B cell (primary cell): ENCODE measurements around the gene TXNRD1. TPM values are rescaled to one million over a fixed set of nuclear protein-coding genes. Genes with fewer than 3 reads are reported as not detected.

Experiments
- ATAC-seq: fragments of 200-7000 bp; cut with Tn5 transposase; one replicate; pipeline ENCODE4 v1.10.0; 2021; ENCODE audit warnings: low read depth, mild to moderate bottlenecking, moderate number of reproducible peaks, moderate library complexity
- CTCF ChIA-PET: fragments of 350-600 bp; sonication (Branson Sonifier 250); formaldehyde crosslinking; loops from one replicate; lab custom pipeline; 2021; ENCODE audit warnings: antibody characterized with exemption, inconsistent platforms; lab: Charles Lee
- POLR2A ChIA-PET: fragments of 350-600 bp; sonication (Branson Sonifier 250); formaldehyde crosslinking; loops from one replicate; lab custom pipeline; 2021; ENCODE audit warnings: antibody characterized with exemption; lab: Charles Lee
- DNase-seq: peaks from one replicate; pipeline ENCODE4 v3.0.0; 2013
- H2AFZ ChIP-seq: 2 replicates; pipeline ENCODE4 v1.6.1; 2012; ENCODE audit warnings: mild to moderate bottlenecking, low read depth, low read length; ENCODE audit not compliant: insufficient read depth, poor library complexity, severe bottlenecking
- H3K27ac ChIP-seq, 2 donors: 1 replicate in 1 of 2; 2 replicates in 1 of 2; pipeline ENCODE4 v1.5.1; 2012 to 2013; ENCODE audit warnings: low read length in 2 of 2, mild to moderate bottlenecking in 2 of 2, moderate library complexity in 1 of 2
- H3K27me3 ChIP-seq, 4 experiments: fragments of 200-600 bp in 1 of 4; sonication (generic) in 1 of 4; replicated peaks in 1 of 4; 1 replicate in 2 of 4; 2 replicates in 2 of 4; pipeline versions ENCODE4 v1.6.1 to v1.7.0; 2013 to 2016; ENCODE audit warnings: low read length in 3 of 4, mild to moderate bottlenecking in 2 of 4, mixed read lengths in 1 of 4, moderate library complexity in 1 of 4; ENCODE audit not compliant: insufficient read depth in 4 of 4, control insufficient read depth in 3 of 4; ENCODE audit errors: control extremely low read depth in 1 of 4
- H3K36me3 ChIP-seq, 2 experiments: replicated peaks in 1 of 2; 1 replicate in 1 of 2; 2 replicates in 1 of 2; pipeline versions ENCODE4 v1.6.1 to v1.7.1; 2013; ENCODE audit warnings: low read length in 1 of 2; ENCODE audit not compliant: insufficient read depth in 2 of 2, control insufficient read depth in 1 of 2; ENCODE audit errors: control extremely low read depth in 1 of 2, extremely low read depth in 1 of 2
- H3K4me1 ChIP-seq, 2 donors: fragments of 200-600 bp in 1 of 2; sonication (generic) in 1 of 2; 1 replicate in 1 of 2; 2 replicates in 1 of 2; pipeline versions ENCODE4 v1.5.1 to v1.6.1; 2013 to 2017; ENCODE audit warnings: low read length in 2 of 2; ENCODE audit not compliant: control insufficient read depth in 2 of 2, insufficient read depth in 2 of 2
- H3K4me2 ChIP-seq: replicated peaks from 2 replicates; pipeline ENCODE3; 2012; ENCODE audit warnings: mild to moderate bottlenecking, low read depth, low read length; ENCODE audit not compliant: poor library complexity, severe bottlenecking
- H3K4me3 ChIP-seq, 5 experiments: fragments of 200-600 bp in 1 of 5; sonication (generic) in 1 of 5; 1 replicate in 3 of 5; 2 replicates in 2 of 5; pipeline versions ENCODE4 v1.5.1 to v1.7.0; 2011 to 2016; ENCODE audit warnings: low read length in 4 of 5, mild to moderate bottlenecking in 4 of 5, low read depth in 2 of 5, control low read depth in 1 of 5, moderate library complexity in 1 of 5; ENCODE audit not compliant: insufficient read depth in 1 of 5; ENCODE audit errors: control extremely low read depth in 1 of 5, extremely low read depth in 1 of 5
- H3K79me2 ChIP-seq: fragments of 200-600 bp; sonication (generic); one replicate; pipeline ENCODE4 v1.6.0; 2016; ENCODE audit warnings: low read length; ENCODE audit not compliant: control insufficient read depth, insufficient read depth
- H3K9ac ChIP-seq: fragments of 200-600 bp; sonication (generic); 2 replicates; pipeline ENCODE4 v1.6.1; 2017; ENCODE audit warnings: mild to moderate bottlenecking, low read length, moderate library complexity
- H3K9me3 ChIP-seq, 3 donors: one replicate each; pipeline versions ENCODE4 v1.6.1 to v1.7.1; 2013; ENCODE audit warnings: low read length in 2 of 3; ENCODE audit not compliant: control insufficient read depth in 2 of 3, insufficient read depth in 1 of 3; ENCODE audit errors: control extremely low read depth in 1 of 3
- H4K20me1 ChIP-seq: 2 replicates; pipeline ENCODE4 v1.6.0; 2012; ENCODE audit warnings: mild to moderate bottlenecking, low read length; ENCODE audit not compliant: insufficient read depth, control insufficient read depth, poor library complexity, severe bottlenecking
- H3K27ac Mint-ChIP-seq: one replicate; pipeline ENCODE4 v1.8.0; 2021; ENCODE audit warnings: mixed read lengths
- H3K27me3 Mint-ChIP-seq: one replicate; pipeline ENCODE4 v1.8.0; 2021; ENCODE audit warnings: mixed read lengths
- H3K4me1 Mint-ChIP-seq: one replicate; pipeline ENCODE4 v1.8.0; 2021; ENCODE audit warnings: mixed read lengths
- H3K4me3 Mint-ChIP-seq: one replicate; pipeline ENCODE4 v1.8.0; 2021; ENCODE audit warnings: mixed read lengths
- H3K9me3 Mint-ChIP-seq: one replicate; pipeline ENCODE4 v1.8.0; 2022; ENCODE audit warnings: mixed read lengths; ENCODE audit not compliant: insufficient read depth
- EZH2 ChIP-seq: IDR thresholded peaks from 2 replicates; pipeline ENCODE4 v1.6.1; 2012; ENCODE audit warnings: borderline replicate concordance, low read depth, mild to moderate bottlenecking, moderate library complexity, low read length; ENCODE audit not compliant: insufficient read depth, poor library complexity, severe bottlenecking
- WGBS: methylation state at CpG from one replicate; pipeline ENCODE4 v1.1.5; 2013; ENCODE audit warnings: missing lambda C conversion rate; ENCODE audit not compliant: insufficient coverage; 5-methylcytosine and 5-hydroxymethylcytosine counted together
- intact Hi-C: fragments of 100-400 bp; cut with micrococcal nuclease; formaldehyde crosslinking; loops from one replicate; pipeline ENCODE4 v1.10.0; 2022
- polyA plus RNA-seq: library from polyadenylated mRNA; depleted of rRNA; stranded (reverse); fragments of >200 nt; gene quantifications from 2 replicates; pipeline ENCODE4 v1.2.3, GENCODE V29; 2012
- total RNA-seq, 2 donors: library from RNA; stranded (reverse); fragments of 120-200 nt in 1 of 2; gene quantifications; 1 replicate in 1 of 2; 2 replicates in 1 of 2; pipeline versions ENCODE4 v1.2.3 to v1.2.4, GENCODE V29; 2013 to 2022
- TF ChIP-seq, protein P1 (sequence below): fragments of 200-600 bp; IDR thresholded peaks from one replicate; pipeline ENCODE4 v1.8.0; 2022; ENCODE audit warnings: antibody characterized with exemption, mild to moderate bottlenecking

TXNRD1 gene
- total and polyA plus RNA-seq, 2 donors (not counting 1 experiment from before 2014, with no cell fraction given), result 10.1 to 44.6 TPM

DNA sequence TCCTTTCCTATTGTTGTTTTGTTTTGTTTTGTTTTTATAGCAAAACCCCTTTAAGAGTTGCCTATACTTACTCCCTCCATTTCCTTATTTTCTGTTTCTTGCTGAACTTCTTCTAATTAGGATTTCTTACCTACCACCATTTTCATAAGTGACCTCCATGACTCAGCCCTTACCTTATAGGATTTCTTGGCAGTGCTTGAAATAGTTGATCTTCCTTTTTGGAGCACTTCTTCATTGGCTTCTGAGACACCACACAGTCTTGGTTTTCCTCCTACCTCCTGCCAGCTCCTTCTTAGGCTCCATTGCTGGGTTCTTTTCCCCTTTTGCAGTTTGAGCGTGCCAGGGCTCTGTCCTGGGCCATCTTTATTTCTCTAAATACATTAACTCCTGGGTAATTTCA lies 64.5 kb downstream of the TXNRD1 start:
- H3K27ac Mint-ChIP-seq, result no peak overlapping the region
- no peak overlapping the region for H3K4me2 ChIP-seq
- H3K9me3 Mint-ChIP-seq, result no peaks in the 10 kb centered on the region
- ATAC-seq (no peak), DNase-seq (no peak)
- H3K4me3 ChIP-seq, result no peak overlapping the region
- H3K9ac ChIP-seq, result no peak overlapping the region
- H3K27ac ChIP-seq, result no peak overlapping the region
- no peaks in the 10 kb centered on the region for H3K79me2 ChIP-seq
- CTCF ChIA-PET, result interaction anchor here (0.6 kb wide), 1 partner anchor 844 kb away, joined by 3 read pairs; no protein-coding TSS in a partner anchor
- H3K9me3 ChIP-seq, result no peaks in the 10 kb centered on the region
- POLR2A ChIA-PET, result no interaction called here
- no peak overlapping the region for H2AFZ ChIP-seq
- peaks cover 11 to 13% of the 10 kb centered on the region in 2 donors for H3K4me1 ChIP-seq
- TF ChIP-seq, protein P1, sequence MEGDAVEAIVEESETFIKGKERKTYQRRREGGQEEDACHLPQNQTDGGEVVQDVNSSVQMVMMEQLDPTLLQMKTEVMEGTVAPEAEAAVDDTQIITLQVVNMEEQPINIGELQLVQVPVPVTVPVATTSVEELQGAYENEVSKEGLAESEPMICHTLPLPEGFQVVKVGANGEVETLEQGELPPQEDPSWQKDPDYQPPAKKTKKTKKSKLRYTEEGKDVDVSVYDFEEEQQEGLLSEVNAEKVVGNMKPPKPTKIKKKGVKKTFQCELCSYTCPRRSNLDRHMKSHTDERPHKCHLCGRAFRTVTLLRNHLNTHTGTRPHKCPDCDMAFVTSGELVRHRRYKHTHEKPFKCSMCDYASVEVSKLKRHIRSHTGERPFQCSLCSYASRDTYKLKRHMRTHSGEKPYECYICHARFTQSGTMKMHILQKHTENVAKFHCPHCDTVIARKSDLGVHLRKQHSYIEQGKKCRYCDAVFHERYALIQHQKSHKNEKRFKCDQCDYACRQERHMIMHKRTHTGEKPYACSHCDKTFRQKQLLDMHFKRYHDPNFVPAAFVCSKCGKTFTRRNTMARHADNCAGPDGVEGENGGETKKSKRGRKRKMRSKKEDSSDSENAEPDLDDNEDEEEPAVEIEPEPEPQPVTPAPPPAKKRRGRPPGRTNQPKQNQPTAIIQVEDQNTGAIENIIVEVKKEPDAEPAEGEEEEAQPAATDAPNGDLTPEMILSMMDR, result no peak
- TF ChIP-seq EZH2, result no peak
- no peak overlapping the region for H3K4me3 Mint-ChIP-seq
- no peaks in the 10 kb centered on the region for H4K20me1 ChIP-seq
- no peaks in the 10 kb centered on the region for H3K27me3 ChIP-seq
- H3K36me3 ChIP-seq, result no peaks in the 10 kb centered on the region
- intact Hi-C loops, result no loop called here
- no peaks in the 10 kb centered on the region for H3K27me3 Mint-ChIP-seq
- WGBS, result no CpG with 5 or more reads among the region's 1 CpG
- H3K4me1 Mint-ChIP-seq, result peaks cover 12% of the 10 kb centered on the region

DNA sequence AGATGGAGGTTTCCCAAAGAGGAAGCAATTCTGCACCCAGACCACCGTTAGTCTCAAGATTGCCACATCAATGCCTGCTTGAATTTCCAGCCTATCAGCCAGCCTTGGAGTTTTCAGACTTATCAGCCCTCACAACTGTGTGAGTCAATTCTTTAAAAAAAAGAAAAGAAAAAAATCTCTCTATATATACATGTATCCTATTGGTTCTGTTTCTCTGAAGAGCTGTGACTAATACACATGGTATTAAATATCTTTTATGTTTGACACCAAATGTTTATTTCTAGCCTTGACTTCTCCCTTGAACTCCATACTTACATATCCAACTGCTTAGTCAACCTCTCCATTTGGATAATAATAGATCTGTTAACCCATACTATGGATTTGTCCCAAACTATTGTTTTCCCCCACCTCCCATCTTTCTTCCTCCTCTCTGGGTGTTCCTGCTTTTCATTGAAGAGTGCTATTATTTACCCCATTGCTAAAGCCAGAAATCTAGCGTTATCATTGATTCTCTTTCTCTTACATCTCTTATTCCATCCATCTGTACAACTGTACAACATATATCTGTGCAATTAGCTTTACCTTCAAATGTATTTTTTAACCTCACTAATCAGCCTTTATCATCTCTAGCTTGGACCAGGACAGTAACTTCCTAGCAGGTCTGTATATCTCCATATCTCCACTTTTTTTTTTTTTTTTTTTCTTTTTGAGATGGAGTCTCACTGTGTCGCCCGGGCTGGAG lies 65.3 kb downstream of the TXNRD1 start:
- no peak overlapping the region for H3K27ac Mint-ChIP-seq

More for the DNA sequence above, 65.3 kb downstream of the TXNRD1 start:
- no peak overlapping the region for H2AFZ ChIP-seq
- no peak overlapping the region for H3K9ac ChIP-seq
- Mint-ChIP-seq H3K4me3 (no peak overlapping the region), H3K4me1 (peaks cover 12% of the 10 kb centered on the region), H3K9me3 (no peaks in the 10 kb centered on the region), H3K27me3 (no peaks in the 10 kb centered on the region)
- no peaks in the 10 kb centered on the region for H4K20me1 ChIP-seq
- ChIA-PET CTCF (no interaction called here), POLR2A (no interaction called here)
- intact Hi-C loops, result no loop called here
- H3K27me3 ChIP-seq, result no peaks in the 10 kb centered on the region
- peaks cover 10 to 11% of the 10 kb centered on the region in 2 donors for H3K4me1 ChIP-seq
- DNase-seq (no peak), ATAC-seq (no peak)
- H3K36me3 ChIP-seq, result no peaks in the 10 kb centered on the region
- TF ChIP-seq, protein P1, result no peak
- no peak for TF ChIP-seq EZH2
- no peak overlapping the region for H3K27ac ChIP-seq
- no peaks in the 10 kb centered on the region for H3K79me2 ChIP-seq
- H3K4me2 ChIP-seq, result no peak overlapping the region
- no peaks in the 10 kb centered on the region for H3K9me3 ChIP-seq
- no peak overlapping the region for H3K4me3 ChIP-seq
- WGBS, result 100% methylated on average over 1 of the region's 4 CpGs
